GM21528 (cell line): ENCODE measurements around the gene MYO10.
"Not testable (repeated sequence)": the region's sequence is repeated elsewhere in the genome, so short reads cannot be mapped to it uniquely, and the experiment has no call there.

Source experiments
- ATAC-seq: cut with Tn5 transposase; IDR thresholded peaks from one replicate; pipeline ENCODE4 v1.9.1; 2021; ENCODE audit warnings: mild to moderate bottlenecking, moderate library complexity; ENCODE audit not compliant: unreplicated experiment, low FRiP score

The MYO10 gene

GRCh38 chr5:16889972-16890519 is 46.0 kb downstream of the MYO10 start:
- no peak for ATAC-seq

- ATAC-seq, result no peak
Measured at GRCh38 chr5:16889203-16889971, 46.7 kb downstream of the MYO10 start.

GRCh38 chr5:16888694-16889124 is 47.4 kb downstream of the MYO10 start:
- ATAC-seq, result no peak

GRCh38 chr5:16886793-16887345 is 49.2 kb downstream of the MYO10 start:
- no peak for ATAC-seq

- ATAC-seq, result no peak
Measured at GRCh38 chr5:16886366-16886736, 49.7 kb downstream of the MYO10 start.

GRCh38 chr5:16885635-16886365 is 50.3 kb downstream of the MYO10 start:
- no peak for ATAC-seq

GRCh38 chr5:16884595-16884994 is 51.5 kb downstream of the MYO10 start:
- no peak for ATAC-seq

GRCh38 chr5:16883806-16884205 is 52.3 kb downstream of the MYO10 start:
- ATAC-seq, result no peak

- no peak for ATAC-seq
Measured at GRCh38 chr5:16883176-16883575, 52.9 kb downstream of the MYO10 start.

- ATAC-seq, result no peak
Measured at GRCh38 chr5:16881251-16881650, 54.8 kb downstream of the MYO10 start.

- no peak for ATAC-seq
Measured at GRCh38 chr5:16880547-16880946, 55.5 kb downstream of the MYO10 start.

GRCh38 chr5:16879650-16880049 is 56.4 kb downstream of the MYO10 start:
- ATAC-seq, result no peak

- ATAC-seq, result no peak
Measured at GRCh38 chr5:16879191-16879590, 56.9 kb downstream of the MYO10 start.

GRCh38 chr5:16877267-16877935 is 58.7 kb downstream of the MYO10 start:
- no peak for ATAC-seq

- not testable (repeated sequence) for ATAC-seq
Measured at GRCh38 chr5:16874424-16874823, 61.7 kb downstream of the MYO10 start.

GRCh38 chr5:16871746-16872339 is 64.2 kb downstream of the MYO10 start:
- no peak for ATAC-seq

GRCh38 chr5:16870878-16871277 is 65.2 kb downstream of the MYO10 start:
- ATAC-seq, result no peak

GRCh38 chr5:16869821-16870796 is 66.0 kb downstream of the MYO10 start:
- ATAC-seq, result no peak

GRCh38 chr5:16867577-16867953 is 68.5 kb downstream of the MYO10 start:
- ATAC-seq, result no peak
